Measurements from ENCODE around the gene PLEKHD1. TPM values are rescaled to one million over a fixed set of nuclear protein-coding genes. Genes with fewer than 3 reads are reported as not detected.
"Not testable (repeated sequence)": the region's sequence is repeated elsewhere in the genome, so short reads cannot be mapped to it uniquely, and the experiment has no call there.

The PLEKHD1 gene
- total RNA-seq, 2 experiments from 2014 or later, result 0.07 TPM; not detected in 1

DNA sequence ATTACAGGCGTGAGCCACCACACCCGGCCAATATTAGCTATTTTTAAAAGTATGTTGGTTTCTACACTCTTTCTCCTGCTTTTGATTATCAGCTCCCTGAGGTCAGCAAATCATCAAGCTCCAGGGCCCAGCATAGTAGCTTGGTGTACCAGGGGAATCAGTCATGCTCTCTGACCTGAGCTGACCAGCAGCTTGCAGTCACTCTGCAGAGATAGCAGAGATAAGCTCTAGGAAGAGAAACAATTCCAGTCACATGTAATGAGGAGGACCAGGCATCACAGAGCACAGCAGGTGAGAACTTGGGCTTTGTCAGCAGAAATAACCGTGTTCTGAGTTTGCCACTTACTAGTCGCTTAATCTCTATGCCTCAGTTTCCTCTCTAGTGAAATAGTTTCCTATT lies 8.5 kb downstream of the PLEKHD1 start:
- Mint-ChIP-seq H3K4me3 (no peak overlapping the region), H3K27me3 (no peaks in the 10 kb centered on the region), H3K4me1 (ENCODE audit: low read depth) (no peaks in the 10 kb centered on the region), H3K27ac (no peak overlapping the region), H3K9me3 (no peaks in the 10 kb centered on the region), H3K36me3 (ENCODE audit: low read depth) (no peaks in the 10 kb centered on the region)
- CTCF ChIA-PET, result interaction anchor here (0.8 to 3.0 kb wide), 6 partner anchors 11 to 232 kb away, joined by 3 to 14 read pairs (median 4); partner anchors contain the start of gene CCDC177
- DNase-seq (no peak), ATAC-seq (no peak)
- TF ChIP-seq, protein P1, sequence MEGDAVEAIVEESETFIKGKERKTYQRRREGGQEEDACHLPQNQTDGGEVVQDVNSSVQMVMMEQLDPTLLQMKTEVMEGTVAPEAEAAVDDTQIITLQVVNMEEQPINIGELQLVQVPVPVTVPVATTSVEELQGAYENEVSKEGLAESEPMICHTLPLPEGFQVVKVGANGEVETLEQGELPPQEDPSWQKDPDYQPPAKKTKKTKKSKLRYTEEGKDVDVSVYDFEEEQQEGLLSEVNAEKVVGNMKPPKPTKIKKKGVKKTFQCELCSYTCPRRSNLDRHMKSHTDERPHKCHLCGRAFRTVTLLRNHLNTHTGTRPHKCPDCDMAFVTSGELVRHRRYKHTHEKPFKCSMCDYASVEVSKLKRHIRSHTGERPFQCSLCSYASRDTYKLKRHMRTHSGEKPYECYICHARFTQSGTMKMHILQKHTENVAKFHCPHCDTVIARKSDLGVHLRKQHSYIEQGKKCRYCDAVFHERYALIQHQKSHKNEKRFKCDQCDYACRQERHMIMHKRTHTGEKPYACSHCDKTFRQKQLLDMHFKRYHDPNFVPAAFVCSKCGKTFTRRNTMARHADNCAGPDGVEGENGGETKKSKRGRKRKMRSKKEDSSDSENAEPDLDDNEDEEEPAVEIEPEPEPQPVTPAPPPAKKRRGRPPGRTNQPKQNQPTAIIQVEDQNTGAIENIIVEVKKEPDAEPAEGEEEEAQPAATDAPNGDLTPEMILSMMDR (IDR thresholded peaks at IDR 0.05), result no peak
- intact Hi-C loops (cut with micrococcal nuclease), result no loop called here
- POLR2A ChIA-PET, result interaction anchor here (1.0 kb wide), 1 partner anchor 10 kb away, joined by 3 read pairs; no protein-coding TSS in a partner anchor

DNA sequence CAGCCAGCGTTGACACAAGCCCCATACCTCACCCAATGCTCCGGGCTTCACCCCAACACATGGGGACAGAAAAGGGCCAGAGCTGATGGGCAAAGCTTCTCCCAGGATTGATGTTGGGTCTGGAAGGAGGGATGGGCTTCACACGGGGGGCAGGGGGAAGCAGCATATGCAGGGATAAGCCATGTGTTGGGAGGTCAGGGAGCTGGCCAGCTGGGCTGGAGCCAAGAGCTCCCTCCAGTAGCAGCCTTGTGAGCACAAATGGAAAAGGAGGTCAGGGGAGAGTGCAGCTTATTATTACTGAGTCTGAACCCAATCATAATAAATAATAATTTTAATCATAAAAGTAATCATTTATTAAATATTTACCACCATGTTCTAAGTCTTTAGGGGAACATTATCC lies 9.3 kb downstream of the PLEKHD1 start:
- no peak overlapping the region for H3K4me3 Mint-ChIP-seq
- no peak overlapping the region for H3K27ac Mint-ChIP-seq
- ATAC-seq, result no peak
- no peaks in the 10 kb centered on the region for H3K36me3 Mint-ChIP-seq (ENCODE audit: low read depth)
- no peaks in the 10 kb centered on the region for H3K27me3 Mint-ChIP-seq
- POLR2A ChIA-PET, result no interaction called here
- no peaks in the 10 kb centered on the region for H3K4me1 Mint-ChIP-seq (ENCODE audit: low read depth)
- DNase-seq, result no peak
- no peaks in the 10 kb centered on the region for H3K9me3 Mint-ChIP-seq
- CTCF ChIA-PET, result interaction anchor here (1.5 to 3.0 kb wide), 3 partner anchors 10 to 233 kb away, joined by 3 to 14 read pairs (median 4); no protein-coding TSS in a partner anchor
- TF ChIP-seq, protein P1 (IDR thresholded peaks at IDR 0.05), result no peak
- intact Hi-C loops (cut with micrococcal nuclease), result no loop called here

DNA sequence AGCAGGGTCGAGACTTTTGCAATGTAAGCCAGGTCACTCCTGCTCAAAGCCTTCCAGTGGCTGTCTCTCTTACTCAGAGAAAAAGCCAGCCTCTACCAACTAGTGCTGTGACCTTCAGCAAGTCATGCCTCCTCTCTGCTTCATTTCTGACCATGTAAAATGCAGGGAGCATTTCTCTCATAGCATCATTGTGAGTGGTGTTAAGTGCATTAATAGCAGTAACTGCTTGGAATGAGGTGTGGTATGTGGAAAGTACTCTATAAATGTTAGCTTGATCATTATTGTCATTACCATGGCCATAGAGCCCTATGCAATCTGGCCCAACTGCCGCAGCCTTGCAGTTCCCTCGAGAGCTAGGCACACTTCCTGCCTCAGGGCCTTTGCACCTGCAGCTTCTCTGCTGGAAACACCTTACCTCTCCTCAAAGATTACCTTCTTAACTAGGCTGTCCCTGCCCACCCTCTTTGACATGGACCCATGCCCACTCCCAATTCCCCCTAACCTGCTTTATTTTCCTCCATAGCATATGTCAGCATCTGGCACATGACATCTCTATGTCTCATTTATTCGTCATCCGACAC lies 10.9 kb downstream of the PLEKHD1 start:
- Mint-ChIP-seq H3K27me3 (no peaks in the 10 kb centered on the region), H3K27ac (no peak overlapping the region), H3K9me3 (no peaks in the 10 kb centered on the region), H3K36me3 (ENCODE audit: low read depth) (no peaks in the 10 kb centered on the region), H3K4me3 (no peak overlapping the region), H3K4me1 (ENCODE audit: low read depth) (no peaks in the 10 kb centered on the region)
- DNase-seq (no peak), ATAC-seq (no peak)
- CTCF ChIA-PET, result no interaction called here
- intact Hi-C loops (cut with micrococcal nuclease), result no loop called here
- POLR2A ChIA-PET, result no interaction called here
- TF ChIP-seq, protein P1 (IDR thresholded peaks at IDR 0.05), result no peak

DNA sequence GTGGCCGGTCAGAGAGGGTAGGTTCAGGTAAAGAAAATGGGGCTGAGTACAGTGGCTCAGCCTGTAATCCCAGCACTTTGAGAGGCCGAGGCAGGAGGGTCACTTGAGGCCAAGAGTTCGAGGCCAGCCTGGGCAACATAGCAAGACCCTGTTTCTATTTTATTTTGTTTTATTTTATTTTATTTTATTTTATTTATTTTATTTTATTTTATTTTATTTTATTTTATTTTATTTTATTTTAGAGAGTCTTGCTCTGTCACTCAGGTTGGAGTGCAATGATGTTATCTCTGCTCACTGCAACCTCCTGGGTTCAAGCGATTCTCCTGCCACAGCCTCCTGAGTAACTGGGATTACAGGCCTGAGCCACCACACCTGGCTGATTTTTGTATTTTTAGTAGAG lies 13.3 kb downstream of the PLEKHD1 start:
- intact Hi-C loops (cut with micrococcal nuclease); H3K4me1 Mint-ChIP-seq (ENCODE audit: low read depth); H3K4me3 Mint-ChIP-seq; H3K36me3 Mint-ChIP-seq (ENCODE audit: low read depth); H3K27me3 Mint-ChIP-seq; H3K9me3 Mint-ChIP-seq; ATAC-seq; H3K27ac Mint-ChIP-seq; DNase-seq; CTCF ChIA-PET; POLR2A ChIA-PET: not testable (repeated sequence)

DNA sequence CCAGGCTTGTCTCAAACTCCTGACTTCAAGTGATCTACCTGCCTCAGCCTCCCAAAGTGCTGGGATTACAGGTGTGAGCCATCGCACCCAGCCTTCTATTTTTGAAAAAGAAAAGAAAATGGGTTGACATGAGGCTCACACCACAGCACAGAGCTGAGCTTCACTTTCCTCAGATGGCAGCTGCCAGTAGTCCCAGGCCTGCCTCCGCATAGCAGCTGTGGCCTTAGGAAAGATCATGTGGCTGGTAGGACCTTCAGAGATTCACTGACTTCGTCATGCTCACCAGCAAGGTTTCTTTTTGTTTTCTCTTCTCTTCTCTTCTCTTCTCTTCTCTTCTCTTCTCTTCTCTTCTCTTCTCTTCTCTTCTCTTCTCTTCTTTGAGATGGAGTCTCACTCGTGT lies 13.8 kb downstream of the PLEKHD1 start:
- ATAC-seq; DNase-seq; H3K9me3 Mint-ChIP-seq; intact Hi-C loops (cut with micrococcal nuclease); H3K27ac Mint-ChIP-seq; H3K4me3 Mint-ChIP-seq; H3K27me3 Mint-ChIP-seq; H3K36me3 Mint-ChIP-seq (ENCODE audit: low read depth); H3K4me1 Mint-ChIP-seq (ENCODE audit: low read depth); POLR2A ChIA-PET; CTCF ChIA-PET: not testable (repeated sequence)

DNA sequence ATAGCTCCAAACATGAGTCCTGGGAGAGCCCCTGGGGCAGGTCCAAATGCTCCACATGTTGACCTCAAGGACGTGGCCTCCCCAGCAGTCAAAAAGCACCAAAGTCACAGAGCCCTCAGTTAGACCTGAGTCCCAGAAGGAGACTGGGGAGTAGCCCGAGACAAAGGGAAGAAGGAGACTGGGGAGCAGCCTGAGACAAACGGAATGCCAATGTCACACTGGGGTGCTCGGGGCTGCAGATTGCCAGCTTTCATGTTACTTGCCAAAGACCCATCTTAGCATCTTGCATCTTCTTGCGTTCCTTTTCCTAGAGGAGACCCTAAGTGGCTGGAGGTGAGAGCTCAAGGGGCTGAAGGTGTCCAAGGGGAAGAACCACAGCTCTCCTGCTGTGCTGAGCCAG lies 14.9 kb downstream of the PLEKHD1 start:
- Mint-ChIP-seq H3K9me3 (no peaks in the 10 kb centered on the region), H3K27ac (no peak overlapping the region), H3K4me1 (ENCODE audit: low read depth) (no peaks in the 10 kb centered on the region), H3K4me3 (no peak overlapping the region), H3K27me3 (no peaks in the 10 kb centered on the region), H3K36me3 (ENCODE audit: low read depth) (no peaks in the 10 kb centered on the region)
- POLR2A ChIA-PET, result interaction anchor here (1.1 kb wide), 1 partner anchor 12 kb away, joined by 3 read pairs; no protein-coding TSS in a partner anchor
- TF ChIP-seq, protein P1 (IDR thresholded peaks at IDR 0.05), result no peak
- ATAC-seq (no peak), DNase-seq (no peak)
- intact Hi-C loops (cut with micrococcal nuclease), result no loop called here
- CTCF ChIA-PET, result interaction anchor here (1.3 kb wide), 1 partner anchor 9 kb away, joined by 3 read pairs; no protein-coding TSS in a partner anchor
